DMS 273 (cell line): Measurements from ENCODE around the gene TAX1BP3.

Source experiments
- DNase-seq: peaks from one replicate; lab custom pipeline; 2025; ENCODE audit not compliant: unreplicated experiment; lab: John Stamatoyannopoulos, UW

The TAX1BP3 gene

DNA sequence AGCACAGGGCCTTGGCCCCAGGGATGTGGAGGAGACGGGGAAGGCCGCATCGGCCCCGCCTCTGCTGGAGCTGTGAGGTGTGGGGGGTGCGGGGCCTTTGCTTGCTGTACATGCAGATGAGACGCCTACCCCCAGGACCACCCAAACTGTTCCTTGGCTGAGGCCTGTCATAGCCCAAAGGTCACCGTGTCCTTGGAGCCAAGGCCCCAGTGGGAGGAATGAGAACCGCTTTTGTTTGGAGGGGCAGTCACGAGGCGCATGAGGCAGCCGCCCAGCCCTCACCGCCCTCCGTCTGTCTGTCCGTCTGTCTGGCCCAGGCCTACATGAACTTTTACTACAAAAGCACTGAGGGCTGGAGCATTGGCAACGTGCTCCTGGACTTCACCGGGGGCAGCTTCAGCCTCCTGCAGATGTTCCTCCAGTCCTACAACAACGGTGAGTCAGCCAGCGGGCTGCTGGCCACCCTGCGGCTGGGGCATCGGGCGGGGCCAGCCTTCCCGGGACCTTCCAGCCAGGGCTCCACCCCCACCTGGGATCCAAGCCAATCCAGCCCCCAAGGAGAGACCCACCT lies 8.8 kb downstream of the TAX1BP3 start:
- no peak for DNase-seq

DNA sequence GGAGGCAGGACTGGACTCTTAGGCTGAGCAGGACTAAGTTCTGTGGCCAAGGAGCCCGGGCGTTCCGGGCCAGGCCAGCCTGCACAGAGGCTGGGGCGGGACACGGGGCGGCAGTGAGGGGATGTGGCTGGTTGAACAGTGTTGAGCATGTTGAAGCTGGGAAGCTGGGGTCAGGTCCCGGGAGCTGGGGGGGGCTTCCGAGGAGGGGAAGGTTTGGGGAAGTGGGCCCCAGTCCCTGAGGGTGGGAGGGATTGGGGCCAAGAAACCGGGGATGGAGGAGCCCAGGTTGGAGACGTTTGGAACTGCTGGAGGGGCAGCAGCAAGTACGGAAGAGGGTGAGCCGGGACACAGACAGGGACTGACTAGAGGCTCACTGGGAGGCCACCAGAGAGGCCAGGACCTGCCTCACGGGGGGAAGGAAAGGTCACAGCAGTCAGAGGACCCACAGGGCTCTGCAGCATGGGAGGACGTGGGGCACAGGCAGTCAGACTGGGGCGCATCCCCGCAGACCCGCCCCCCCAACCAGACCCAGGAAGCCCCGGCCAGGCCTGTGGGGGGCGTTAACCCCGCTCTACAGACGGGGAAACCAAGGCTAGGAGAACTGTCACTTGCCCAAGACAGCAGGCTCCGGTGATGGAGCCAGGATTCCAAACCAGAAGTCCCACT lies 9.5 kb downstream of the TAX1BP3 start:
- no peak for DNase-seq

DNA sequence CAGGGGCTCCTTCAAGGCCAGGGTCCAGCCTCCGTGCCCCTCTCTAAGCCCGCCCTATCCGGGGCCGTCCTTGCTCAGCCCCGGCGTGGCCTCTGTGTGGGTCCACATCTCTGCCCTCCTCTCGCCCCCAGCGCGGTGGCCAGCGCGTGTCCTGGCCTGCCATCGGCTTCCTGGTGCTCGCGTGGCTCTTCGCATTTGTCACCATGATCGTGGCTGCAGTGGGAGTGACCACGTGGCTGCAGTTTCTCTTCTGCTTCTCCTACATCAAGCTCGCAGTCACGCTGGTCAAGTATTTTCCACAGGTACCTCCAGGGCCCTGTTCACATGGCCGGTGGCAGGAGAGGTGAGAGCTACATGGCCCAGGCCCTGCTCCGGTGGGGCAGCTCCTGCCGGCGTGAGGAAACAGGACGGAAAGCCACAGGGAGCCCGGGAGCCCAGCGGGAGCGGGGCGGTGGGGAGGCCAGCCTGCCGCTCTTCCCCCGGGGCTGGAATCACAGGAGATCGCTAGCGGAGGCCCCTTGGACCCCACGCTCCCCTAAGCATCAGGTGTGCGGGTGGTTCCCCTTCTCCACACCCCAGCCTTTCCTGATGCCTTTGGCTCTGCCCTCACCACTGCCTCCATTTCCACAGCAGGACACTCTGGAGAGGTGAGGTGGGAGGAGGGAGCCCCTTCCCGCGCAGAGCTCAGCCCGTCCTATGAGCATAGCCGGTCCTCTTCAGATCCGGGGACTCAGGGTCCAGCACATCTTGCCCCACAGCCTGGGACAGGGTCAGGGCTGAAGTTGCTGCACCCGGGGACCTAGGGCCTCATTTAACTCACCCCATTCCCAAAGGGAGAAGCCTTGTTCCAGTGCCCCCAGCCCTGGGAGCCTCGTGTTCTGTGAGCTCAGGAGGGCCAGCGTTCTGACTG lies 10.2 kb downstream of the TAX1BP3 start:
- no peak for DNase-seq

DNA sequence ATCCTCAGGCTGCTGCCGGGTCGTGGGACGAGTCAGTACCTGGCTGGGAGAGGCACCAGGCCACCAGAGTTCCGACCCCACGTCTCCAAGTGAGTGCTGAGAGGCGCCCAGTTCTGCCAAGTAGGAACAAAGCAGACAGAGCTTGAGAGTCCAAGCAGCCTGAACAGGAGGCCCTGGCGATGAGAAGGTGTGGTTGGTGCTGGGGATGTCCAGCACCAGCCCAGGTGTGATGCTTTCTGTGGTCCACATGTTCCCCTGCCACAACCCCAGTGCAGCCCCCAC lies 10.8 kb downstream of the TAX1BP3 start:
- no peak for DNase-seq

DNA sequence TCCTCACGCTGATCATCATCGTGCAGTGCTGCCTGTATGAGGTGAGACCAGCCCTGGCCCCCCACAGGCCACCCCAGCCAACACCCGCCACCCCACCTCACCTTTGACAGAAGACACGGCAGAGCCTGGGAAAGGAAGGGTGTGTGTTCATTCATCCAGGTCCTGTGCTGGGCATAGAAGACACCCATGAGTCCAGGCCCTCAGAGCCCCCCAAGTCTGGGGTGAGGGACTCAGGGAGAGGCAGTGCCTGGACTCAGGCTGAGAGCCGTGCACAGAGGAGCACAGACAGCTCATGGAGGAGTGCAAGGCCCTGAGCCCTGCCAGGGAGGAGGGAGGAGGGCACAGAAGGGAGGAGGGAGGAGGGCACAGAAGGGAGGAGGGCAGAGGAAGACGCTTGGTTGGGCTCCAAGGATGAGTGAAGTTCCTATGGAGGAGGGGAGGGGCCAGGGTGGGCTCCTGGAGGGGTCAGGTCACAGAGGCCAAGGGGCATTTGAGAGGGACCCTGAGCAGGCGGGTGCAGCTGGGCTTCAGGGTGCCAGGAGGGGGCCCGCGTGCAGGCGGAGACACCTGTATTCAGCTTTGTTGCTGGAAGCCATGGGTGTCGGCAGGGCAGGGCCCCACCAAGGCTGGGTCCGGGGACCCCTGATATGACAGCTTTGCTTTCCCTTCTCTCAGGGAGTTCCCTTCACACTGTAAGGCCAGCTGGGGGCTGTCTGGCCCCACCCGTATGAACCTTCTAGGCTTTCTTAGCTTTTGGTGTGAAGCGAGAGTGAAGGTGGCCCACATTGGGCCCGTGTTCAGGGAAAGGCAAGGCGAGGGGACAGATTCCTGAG lies 11.4 kb downstream of the TAX1BP3 start:
- DNase-seq = no peak

DNA sequence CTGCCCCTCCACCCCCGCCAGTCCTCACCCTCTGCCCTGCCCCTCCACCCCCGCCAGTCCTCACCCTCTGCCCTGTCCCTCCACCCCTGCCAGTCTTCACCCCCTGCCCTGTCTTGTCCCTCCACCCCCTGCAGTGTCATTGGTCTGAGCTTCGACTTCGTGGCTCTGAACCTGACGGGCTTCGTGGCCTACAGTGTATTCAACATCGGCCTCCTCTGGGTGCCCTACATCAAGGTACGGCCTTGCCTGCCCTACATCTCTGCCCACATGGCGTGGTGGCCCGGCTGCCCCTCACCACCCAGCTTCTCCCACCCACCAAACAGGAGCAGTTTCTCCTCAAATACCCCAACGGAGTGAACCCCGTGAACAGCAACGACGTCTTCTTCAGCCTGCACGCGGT lies 12.0 kb downstream of the TAX1BP3 start:
- no peak for DNase-seq

DNA sequence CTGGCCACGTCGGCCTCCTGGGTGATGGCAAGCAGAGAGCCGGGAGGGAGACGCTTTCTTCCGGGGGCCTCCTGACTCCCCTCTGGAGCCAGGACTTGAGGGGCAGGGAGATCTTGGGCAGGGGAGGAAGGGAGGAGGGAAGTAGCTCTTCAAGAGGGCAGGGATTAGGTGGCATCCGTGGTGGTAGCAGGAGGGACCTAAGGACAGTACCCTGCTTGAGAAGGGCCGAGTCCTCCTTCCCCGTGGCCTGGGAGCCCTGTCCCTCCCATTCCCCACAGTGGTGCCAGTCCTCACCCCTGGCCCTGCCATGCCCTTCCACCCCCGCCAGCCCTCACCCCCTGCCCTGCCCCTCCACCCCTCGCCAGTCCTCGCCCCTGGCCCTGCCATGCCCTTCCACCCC lies 12.6 kb downstream of the TAX1BP3 start:
- no peak for DNase-seq

DNA sequence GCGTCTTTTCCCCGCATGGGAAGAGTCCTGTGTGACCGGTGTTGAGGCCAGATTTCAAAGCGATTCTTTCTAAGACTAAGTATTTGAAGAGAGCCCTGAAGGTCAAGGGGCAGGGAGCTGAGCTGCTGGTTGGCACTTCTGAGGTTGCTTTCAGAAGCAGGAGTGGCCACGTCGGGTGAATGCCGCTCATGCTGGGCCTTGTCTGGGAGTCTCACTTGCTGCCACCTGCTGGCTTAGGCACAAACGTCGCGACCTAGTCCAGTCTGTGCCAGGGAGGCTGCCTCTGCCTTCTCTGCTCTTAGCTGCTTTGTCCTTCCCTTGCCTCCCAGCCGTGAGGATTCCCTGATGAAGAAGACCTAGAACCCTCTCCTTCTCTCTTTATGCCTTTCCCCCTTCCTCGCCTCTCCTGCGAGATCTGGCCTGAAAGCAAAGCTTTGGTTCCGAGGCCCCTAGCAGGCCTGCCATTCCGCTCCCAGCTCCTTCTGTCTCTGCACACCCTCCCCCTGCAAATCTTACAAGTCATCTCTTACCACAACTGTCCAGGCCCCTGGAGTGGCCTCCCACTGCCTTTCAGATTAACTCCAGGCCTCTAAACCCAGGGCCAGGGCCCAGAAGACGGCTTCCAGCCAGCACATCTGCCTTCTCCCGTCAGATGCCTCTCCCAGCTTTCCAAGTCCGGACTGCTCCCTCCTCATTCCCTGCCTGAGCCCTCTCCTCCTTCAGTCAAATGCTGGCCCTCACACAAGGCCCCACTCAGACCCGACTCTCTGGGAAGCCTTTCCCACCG lies 20.4 kb downstream of the TAX1BP3 start:
- peak; percentile 52 for DNase-seq

DNA sequence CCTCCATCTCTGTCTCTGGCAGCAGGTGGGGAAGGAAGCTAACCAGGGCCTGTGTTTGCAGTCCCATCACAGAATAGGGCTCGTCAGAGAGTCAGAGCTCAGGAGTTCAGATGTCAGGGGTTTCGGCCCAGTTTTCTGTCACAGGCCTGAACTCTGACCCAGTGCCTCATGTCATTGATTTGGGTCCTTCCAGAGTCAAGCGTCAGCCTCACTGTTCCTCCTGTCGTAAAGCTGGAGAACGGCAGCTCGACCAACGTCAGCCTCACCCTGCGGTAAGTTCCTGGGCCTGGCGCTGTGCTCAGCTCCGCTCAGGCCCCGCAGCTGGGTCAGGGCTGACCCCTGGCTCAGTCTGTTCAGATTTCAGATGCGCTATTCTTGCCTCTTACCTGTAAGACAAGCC lies 21.1 kb downstream of the TAX1BP3 start:
- no peak for DNase-seq

DNA sequence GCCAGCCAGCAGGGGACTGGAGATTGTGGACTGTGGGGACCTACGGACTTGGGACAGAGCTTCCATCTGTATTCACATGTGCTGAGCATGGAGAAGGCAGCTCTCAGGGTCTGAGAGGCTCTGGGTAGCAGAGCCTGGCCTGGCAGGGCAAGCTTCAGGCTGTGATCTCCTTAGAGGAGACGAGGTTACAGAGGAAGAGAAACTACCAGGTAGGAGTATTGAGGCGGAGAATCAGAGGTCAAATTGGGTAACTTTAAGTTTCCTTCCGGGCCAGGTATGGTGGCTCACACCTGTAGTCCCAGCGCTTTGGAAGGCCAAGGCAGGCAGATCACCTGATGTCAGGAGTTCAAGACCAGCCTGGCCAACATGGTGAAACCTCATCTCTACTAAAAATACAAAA lies 23.1 kb downstream of the TAX1BP3 start:
- no peak for DNase-seq

DNA sequence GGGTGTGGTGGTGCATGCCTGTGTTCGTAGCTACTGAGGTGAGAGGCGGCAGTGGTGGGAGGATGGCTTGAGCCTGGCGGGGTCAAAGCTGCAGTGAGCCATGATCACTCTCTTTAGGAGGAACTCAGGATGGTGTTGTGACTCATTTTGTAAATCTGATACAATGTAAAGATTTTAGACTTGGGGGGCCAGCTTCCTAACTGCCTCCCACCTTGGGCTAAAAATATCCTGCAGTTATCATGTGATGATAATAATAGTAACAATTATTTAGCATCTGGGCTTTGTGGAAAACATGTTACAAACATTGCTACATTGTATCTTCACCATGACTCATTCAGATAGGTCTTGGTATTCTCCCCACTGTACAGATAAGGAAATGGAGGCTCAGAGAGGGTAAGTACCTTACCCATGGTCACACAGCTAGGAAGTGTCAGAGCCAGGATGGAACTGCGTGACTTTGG lies 24.5 kb downstream of the TAX1BP3 start:
- DNase-seq = no peak

DNA sequence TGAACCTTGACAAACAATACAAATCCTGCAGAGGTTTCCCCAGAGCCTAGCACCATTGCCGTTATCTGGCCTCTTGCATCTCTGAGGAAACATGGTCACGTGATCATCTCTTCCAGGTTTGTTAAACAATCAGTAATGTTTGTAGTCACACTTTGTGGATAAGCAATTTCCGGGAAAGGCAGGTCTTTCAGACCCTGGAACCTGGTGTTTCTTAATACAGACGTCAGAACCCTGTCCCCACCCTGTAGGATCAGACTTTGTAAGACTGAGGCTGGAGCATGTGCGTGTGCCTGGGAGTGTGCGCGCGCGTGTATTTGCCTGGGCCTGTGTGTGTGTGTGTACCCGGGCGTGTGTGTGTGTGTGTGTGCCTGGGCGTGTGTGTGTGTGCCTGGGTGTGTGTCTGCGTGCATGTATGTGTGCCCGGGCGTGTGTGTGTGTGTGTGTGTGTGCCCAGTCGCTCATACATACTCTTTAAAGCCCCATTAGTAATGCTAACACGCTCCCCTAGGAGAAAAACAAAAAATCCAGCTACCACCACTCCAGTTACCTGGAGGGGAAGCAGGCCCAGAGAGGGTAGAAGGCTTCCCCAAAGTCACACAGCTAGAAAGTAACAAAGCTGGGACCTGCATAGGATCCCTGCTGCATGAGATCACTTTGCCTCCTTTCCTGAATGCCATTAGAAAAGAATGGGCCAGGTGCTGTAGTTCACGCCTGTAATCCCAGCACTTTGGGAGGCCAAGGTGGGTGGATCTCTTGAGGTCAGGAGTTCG lies 26.5 kb downstream of the TAX1BP3 start:
- no peak for DNase-seq

DNA sequence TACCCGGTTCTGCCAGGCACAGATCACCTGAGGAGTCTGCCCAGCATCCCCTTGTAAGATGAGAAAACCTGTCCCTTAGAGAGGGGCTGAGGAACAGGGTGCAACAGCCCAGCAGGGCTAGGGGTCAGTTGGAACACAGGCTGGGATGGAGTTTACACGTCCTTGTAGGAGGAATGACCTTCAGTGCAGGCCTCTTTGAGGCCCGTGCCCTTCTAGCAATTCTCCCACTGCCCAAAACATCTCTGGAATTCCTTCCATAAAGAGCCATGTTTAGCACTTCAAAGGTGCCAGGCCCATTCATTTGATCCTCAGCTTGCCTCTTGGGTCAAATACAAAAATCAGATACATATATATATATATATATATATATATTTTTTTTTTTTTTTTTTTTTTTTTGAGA lies 27.4 kb downstream of the TAX1BP3 start:
- no peak for DNase-seq

DNA sequence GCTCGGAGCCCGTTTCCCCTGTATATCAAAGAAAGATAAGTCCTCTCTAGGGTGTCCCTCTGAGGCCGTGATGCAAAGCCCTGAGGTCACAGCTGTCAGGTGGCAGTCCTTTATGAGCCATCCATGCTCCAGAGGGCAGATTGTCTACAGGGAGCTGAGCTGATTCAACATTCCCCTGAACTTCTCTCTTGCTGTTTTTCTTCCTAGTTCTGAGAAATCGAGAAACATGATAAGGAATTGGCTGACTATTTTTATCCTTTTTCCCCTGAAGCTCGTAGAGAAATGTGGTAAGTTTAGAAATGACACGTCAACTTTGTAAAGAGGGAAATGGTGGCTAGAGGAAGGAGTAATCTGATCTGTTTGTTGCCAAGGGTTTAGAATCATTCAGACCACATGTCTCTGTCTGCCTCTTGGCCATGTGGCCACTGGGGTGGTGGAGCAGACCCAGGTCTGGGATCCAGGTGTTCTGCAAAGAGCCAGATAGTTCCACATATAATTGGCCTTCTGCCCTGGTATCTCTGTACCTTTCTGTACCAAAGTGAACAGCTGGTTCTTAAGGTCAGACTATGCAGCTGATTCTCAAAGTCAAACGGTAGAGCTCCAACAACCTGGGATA lies 28.3 kb downstream of the TAX1BP3 start:
- DNase-seq = peak; percentile 64

DNA sequence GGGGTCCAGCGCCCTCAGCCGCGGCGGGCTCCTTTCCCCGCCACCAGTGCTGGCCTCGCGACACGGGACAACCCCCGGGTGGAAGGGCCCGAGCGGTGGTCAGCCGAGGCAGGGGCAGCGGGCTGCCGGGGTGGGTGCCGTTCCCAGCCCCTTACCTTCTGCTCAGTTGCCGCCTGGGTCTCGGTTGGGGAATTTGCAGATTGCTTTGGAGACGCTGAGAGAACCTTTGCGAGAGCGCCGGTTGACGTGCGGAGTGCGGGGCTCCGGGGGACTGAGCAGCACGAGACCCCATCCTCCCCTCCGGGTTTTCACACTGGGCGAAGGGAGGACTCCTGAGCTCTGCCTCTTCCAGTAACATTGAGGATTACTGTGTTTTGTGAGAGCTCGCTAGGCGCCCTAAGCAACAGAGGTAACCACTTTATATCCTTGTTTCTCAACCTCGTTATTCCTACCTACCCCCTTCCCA lies 31.4 kb downstream of the TAX1BP3 start:
- DNase-seq = peak; percentile 34

DNA sequence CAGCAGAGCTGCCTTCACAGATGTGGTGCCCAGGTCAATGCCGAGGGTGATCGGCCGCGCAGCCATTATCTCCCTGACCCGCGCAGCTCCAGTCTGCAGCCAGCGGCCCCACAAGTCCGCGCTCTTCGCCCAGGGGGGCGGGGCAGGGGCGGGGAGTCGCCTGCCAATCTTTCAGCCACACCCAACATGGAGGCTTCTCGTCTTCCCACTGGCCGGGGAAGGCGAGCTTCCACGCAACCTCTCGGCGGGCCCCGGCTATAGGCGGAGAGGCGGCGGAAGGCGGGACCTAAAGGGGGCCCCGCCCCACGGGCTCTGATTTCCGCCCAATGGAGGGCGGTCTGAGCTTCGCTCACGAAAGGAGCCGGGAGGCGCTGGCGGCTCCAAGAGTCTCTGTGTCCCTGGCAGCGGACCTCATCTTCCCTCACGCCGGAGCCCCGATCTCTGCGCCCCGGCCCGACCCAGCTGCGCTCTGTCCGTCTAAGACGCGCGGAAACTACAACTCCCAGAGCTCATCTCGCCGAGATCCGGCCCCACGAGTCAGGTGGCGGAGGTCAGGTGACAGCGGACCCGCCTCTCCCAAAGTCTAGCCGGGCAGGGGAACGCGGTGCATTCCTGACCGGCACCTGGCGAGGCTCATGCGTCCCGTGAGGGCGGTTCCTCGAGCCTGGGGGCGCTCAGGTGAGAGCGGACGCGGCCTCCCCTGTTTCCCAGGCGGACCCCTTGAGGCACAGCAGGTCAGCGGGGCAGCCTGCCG lies 32.0 kb downstream of the TAX1BP3 start, which contains the start of the genes CTNS and SHPK:
CTNS (plus strand) TSS at position 607 of the 754 bp plus-strand sequence. CDS start 3,447 bp downstream, outside the sequence.
SHPK (minus strand) TSS at position 97 of the 754 bp plus-strand sequence; CDS start at position 66, 31 bp downstream.
- DNase-seq = peak; percentile 97

DNA sequence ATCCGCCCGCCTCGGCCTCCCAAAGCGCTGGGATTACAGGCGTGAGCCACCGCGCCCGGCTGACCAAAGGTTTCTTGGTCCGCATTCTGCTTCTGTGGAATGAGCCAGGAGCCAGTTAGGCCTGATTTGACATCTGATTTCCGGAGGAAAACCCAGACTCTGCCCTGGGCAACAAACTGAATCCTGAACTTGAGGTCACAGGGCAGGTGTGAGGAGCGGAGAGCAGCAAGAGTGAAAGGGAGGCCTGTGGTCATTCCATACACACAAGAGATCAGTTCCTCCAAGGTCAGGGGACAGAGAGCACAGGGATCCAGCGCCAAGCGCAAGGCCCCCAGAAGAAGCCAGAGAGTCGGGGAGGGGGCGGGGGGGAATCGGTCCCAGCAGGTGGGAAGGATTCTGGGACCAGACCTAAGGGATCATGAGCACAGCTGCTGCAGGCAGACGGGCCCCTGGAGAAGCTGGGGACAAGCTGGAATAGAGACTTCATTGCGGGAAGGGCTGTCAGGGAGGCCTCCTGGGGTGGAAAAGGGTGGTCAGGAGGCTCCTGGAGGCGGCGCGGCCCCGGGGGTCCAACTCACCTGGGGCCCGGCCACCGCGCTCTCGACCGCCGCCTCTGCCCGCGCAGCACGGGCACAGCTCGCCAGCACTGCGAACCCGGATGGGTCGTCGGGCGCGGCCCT lies 32.8 kb downstream of the TAX1BP3 start:
- peak; percentile 57 for DNase-seq

DNA sequence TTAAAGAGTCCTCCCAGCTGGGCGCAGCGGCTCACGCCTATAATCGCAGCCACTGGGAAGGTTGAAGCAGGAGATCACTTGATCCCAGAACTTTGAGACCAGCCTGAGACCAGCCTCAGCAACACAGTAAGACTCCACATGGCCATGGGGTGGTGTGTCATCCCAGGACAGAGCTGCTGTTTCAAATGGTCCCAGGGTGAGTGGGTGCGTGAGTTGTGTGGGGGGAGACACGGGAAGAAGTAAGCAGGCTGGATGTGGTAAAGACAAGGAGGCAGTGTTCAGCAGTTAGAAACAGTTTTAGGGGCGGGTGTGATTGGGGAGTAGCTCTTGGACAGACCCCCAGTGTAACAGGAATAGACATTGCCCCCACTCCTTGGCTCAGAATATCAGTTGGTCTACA lies 36.1 kb downstream of the TAX1BP3 start:
- DNase-seq = no peak
